Hematopoietic multipotent progenitor cell treated with erythropoietin and hydrocortisone succinate and interleukin-3 and kit ligand, for 15 days (in vitro differentiated cells): ENCODE data around the gene ATL2.

Experiments
- DNase-seq: peaks from one replicate; pipeline ENCODE4 v3.0.0-alpha.2; 2015; ENCODE audit warnings: low spot score

Gene ATL2

DNA sequence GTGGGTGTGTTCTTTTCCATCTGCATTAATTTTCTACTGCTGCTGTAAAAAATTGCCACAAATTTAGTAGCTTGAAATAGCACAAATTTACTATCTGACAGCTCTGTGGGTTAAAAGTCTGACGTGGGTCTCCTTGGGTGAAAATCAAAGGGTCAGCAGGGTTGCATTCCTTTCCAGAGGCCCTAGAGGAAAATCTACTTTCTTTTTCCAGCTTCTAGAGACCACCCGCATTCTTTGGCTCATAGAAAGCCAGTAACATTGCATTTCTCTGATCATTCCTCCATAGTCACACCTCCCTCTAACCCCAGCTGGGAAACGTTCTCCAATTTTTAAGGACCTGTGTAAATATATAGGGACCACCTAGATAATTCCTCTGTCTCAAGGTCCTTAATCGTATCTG lies 128.8 kb downstream of the ATL2 start:
- DNase-seq, result no peak

DNA sequence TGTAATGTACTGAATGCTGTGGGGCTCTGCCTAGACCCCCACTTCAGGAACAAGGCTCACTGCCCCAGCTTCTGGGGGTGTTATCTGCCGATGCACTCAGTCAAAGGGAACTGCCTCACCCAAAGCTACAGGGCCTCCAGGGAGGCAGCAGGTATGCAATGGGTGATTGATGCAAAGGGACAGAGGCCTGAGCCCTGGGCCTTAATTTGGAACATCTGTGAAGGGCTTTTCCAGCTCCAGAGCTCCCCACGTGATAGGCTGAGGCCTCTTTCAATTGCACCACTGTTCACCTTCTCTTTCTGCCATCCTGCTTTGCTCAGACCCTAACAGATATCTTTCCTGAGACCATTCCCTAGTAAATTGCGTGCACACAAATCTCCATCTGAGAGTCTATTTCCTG lies 131.0 kb downstream of the ATL2 start:
- DNase-seq, result no peak

DNA sequence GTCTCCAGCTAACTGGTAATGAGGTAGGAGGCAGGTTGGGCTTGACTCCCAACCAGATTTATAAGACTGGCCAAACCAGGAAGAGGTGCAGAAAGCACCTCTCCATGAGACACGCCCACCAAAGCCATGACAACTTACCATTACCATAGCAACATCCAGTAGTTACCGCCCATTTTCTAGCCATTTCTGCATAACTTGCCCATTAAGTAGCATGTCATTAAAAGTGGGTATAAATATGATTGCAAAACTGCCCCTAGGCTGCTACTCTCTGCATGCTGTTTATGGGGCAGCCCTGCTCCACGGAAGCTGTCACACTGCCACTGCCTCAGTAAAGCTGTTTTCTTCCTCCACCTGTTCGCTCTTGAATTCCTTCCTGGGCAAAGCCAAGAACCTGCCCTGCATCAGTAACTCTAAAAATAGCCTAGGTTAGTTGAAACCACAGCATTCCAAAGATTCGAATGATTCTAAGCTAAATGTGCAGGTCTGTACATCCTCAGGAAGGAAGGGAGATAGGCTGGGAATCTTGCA lies 131.9 kb downstream of the ATL2 start:
- no peak for DNase-seq

DNA sequence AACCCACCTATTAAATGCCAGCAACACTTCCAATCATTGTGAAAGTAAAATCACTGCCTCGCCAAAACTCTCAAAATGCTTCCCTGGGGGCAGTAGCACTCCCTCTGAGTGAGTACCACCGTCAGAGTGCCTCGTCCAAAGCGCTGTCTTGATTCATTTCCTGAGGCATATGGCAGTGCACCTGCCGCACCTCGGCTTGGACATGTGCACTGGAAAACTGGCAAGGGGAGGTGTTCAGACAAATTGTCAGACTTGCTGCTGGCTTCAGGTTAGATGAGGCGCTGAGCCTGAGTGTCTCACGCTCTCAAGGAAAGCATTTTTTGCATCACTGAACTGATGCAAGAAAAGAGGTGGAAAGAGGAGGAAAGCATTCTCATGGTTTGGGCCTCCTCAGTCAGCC lies 132.8 kb downstream of the ATL2 start:
- no peak for DNase-seq
